ENCODE results near the gene ACAD11. TPM values are rescaled to one million over a fixed set of nuclear protein-coding genes. Genes with fewer than 3 reads are reported as not detected.

ACAD11 gene
- total and polyA plus RNA-seq, 9 of the 15 experiments (the other 6 are each of a cell fraction or from before 2014, with no cell fraction given), result 1.3 to 8.4 (median 4.0) TPM

DNA sequence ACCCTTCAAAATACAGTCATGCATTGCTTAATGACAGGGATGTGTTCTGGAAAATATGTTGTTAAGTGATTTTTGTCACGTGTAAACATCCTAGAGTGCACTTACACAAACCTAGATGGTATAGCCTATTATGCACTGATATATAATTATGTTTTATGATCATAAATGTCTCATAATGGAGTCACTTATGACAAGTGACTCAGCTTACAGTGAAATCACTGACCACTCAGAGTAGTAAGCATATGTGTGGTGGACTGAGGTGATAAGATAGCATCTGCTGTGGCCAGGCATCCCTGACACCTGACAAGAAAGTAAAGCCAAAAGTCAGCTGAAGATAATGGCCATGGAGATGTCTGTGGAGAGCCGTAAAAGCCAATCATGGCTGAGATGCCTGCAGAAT is 5.4 kb downstream of the ACAD11 start (continued):
- no peak for TF ChIP-seq PPARD (CRISPR knock-in tag; IDR thresholded peaks at IDR 0.05)
- TF ChIP-seq ZNF354B (CRISPR knock-in tag; IDR thresholded peaks at IDR 0.05), result peak; percentile 73; the same call in 1 of the 2 replicates
- TF ChIP-seq SLC30A9 (CRISPR knock-in tag; IDR thresholded peaks at IDR 0.05), result no peak
- TF ChIP-seq SMAD3 (CRISPR knock-in tag; conservative IDR thresholded peaks at IDR 0.05), result peak; percentile 91
- TF ChIP-seq NR4A1 (CRISPR knock-in tag; IDR thresholded peaks at IDR 0.05), result no peak
- 0 out of 2 replicates have a peak, but pooled peaks have one; percentile 52 for TF ChIP-seq NR4A1 (tag; IDR thresholded peaks at IDR 0.05)
- no peak for TF ChIP-seq POU5F1 (IDR thresholded peaks at IDR 0.05; ENCODE audit: borderline replicate concordance, low read depth, low read length, partially characterized antibody)
- TF ChIP-seq, protein P1, sequence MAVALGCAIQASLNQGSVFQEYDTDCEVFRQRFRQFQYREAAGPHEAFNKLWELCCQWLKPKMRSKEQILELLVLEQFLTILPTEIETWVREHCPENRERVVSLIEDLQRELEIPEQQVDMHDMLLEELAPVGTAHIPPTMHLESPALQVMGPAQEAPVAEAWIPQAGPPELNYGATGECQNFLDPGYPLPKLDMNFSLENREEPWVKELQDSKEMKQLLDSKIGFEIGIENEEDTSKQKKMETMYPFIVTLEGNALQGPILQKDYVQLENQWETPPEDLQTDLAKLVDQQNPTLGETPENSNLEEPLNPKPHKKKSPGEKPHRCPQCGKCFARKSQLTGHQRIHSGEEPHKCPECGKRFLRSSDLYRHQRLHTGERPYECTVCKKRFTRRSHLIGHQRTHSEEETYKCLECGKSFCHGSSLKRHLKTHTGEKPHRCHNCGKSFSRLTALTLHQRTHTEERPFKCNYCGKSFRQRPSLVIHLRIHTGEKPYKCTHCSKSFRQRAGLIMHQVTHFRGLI (CRISPR knock-in tag; IDR thresholded peaks at IDR 0.05), result peak; percentile 73; the same call in 1 of the 2 replicates
- peak; percentile 59; the same call in 1 of the 2 replicates for TF ChIP-seq TAL1 (IDR thresholded peaks at IDR 0.05)
- peak; percentile 56 for TF ChIP-seq TCF3 (CRISPR knock-in tag; IDR thresholded peaks at IDR 0.05)
- no peak for TF ChIP-seq RB1 (IDR thresholded peaks at IDR 0.05; ENCODE audit: low read depth)
- TF ChIP-seq CBFA2T2 (conservative IDR thresholded peaks at IDR 0.05), result peak; percentile 77
- TF ChIP-seq CAMTA2 (CRISPR knock-in tag; conservative IDR thresholded peaks at IDR 0.05), result no peak
- TF ChIP-seq TEAD1 (CRISPR knock-in tag; IDR thresholded peaks at IDR 0.05), result peak in 1 of 2 experiments; percentile 85; a peak in 2 of 4 replicates
- no peak for TF ChIP-seq SOX6 (IDR thresholded peaks at IDR 0.05)
- TF ChIP-seq HNRNPLL (IDR thresholded peaks at IDR 0.05; ENCODE audit: low read depth, low read length, poor library complexity, severe bottlenecking), result no peak
- peak; percentile 87 for TF ChIP-seq ZNF175 (CRISPR knock-in tag; IDR thresholded peaks at IDR 0.05; ENCODE audit: low read depth)
- TF ChIP-seq KDM2B (CRISPR knock-in tag; IDR thresholded peaks at IDR 0.05), result no peak
- TF ChIP-seq KLF1 (tag; IDR thresholded peaks at IDR 0.05), result no peak
- TF ChIP-seq ZNF347 (CRISPR knock-in tag; IDR thresholded peaks at IDR 0.05; ENCODE audit: low read depth), result no peak
- TF ChIP-seq ZNF76 (CRISPR knock-in tag; IDR thresholded peaks at IDR 0.05; ENCODE audit: borderline replicate concordance), result peak; percentile 43; the same call in 1 of the 2 replicates
- 0 out of 2 replicates have a peak, but pooled peaks have one; percentile 19 for TF ChIP-seq RFX1 (IDR thresholded peaks at IDR 0.05)
- TF ChIP-seq, protein P2, sequence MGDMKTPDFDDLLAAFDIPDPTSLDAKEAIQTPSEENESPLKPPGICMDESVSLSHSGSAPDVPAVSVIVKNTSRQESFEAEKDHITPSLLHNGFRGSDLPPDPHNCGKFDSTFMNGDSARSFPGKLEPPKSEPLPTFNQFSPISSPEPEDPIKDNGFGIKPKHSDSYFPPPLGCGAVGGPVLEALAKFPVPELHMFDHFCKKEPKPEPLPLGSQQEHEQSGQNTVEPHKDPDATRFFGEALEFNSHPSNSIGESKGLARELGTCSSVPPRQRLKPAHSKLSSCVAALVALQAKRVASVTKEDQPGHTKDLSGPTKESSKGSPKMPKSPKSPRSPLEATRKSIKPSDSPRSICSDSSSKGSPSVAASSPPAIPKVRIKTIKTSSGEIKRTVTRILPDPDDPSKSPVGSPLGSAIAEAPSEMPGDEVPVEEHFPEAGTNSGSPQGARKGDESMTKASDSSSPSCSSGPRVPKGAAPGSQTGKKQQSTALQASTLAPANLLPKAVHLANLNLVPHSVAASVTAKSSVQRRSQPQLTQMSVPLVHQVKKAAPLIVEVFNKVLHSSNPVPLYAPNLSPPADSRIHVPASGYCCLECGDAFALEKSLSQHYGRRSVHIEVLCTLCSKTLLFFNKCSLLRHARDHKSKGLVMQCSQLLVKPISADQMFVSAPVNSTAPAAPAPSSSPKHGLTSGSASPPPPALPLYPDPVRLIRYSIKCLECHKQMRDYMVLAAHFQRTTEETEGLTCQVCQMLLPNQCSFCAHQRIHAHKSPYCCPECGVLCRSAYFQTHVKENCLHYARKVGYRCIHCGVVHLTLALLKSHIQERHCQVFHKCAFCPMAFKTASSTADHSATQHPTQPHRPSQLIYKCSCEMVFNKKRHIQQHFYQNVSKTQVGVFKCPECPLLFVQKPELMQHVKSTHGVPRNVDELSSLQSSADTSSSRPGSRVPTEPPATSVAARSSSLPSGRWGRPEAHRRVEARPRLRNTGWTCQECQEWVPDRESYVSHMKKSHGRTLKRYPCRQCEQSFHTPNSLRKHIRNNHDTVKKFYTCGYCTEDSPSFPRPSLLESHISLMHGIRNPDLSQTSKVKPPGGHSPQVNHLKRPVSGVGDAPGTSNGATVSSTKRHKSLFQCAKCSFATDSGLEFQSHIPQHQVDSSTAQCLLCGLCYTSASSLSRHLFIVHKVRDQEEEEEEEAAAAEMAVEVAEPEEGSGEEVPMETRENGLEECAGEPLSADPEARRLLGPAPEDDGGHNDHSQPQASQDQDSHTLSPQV (IDR thresholded peaks at IDR 0.05), result peak; percentile 84
- TF ChIP-seq HMG20A (CRISPR knock-in tag; conservative IDR thresholded peaks at IDR 0.05), result no peak
- peak; percentile 67; the same call in 1 of the 2 replicates for TF ChIP-seq PTTG1 (tag; IDR thresholded peaks at IDR 0.05; ENCODE audit: low read depth)
- TF ChIP-seq ZNF75A (CRISPR knock-in tag; IDR thresholded peaks at IDR 0.05), result no peak
- TF ChIP-seq ZNF197 (CRISPR knock-in tag; IDR thresholded peaks at IDR 0.05; ENCODE audit: low read depth), result peak; percentile 58; the same call in 1 of the 2 replicates
